ENCODE measurements around the gene HBD.

Gene HBD

DNA sequence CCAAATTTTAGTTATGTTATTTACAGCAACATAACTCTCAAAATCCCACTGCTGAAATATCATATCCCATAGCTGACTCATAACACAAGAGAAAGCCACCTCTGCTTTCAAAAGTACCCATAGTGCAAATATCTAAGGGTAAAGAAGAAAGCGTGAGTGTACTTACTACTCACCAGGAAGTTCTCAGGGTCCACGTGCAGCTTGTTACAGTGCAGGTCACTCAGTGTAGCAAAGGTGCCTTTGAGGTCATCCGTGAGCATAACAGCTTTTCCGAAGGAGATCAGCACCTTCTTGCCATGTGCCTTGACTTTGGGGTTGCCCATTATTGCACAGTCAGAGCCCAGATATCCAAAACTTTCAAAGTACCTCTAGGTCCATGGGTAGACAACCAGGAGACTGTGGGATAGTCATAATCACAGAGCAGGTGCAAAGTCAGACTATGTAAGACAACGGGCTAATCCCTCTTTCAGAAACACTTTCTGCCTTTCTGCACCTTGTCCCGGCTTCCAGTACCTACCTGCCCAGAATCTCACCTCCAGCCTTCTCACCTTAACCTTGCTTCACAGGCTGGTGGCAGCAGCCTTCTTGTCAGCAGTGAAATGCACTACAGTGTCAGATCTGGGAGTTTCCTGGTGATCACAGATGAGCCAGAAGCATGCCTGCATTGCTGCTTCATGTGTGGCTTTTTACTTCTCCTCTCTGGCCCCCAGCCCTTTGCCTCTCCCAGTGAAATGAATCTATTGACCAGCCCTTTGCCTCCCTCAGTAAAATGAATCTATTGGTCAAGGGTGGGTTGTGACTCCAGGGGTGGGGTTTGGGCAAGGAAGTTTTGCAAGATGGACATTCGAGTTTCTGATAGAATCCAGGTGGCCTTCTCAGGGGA, 8.9 kb upstream of the HBD start:
- Histone ChIP-seq H3K4me2 (no peak overlapping the region), H3K79me2 (ENCODE audit: insufficient read depth, low read depth) (no peaks in the 10 kb centered on the region), H3K27me3 (ENCODE audit: insufficient read depth, low read depth) (no peaks in the 10 kb centered on the region), H3K4me1 (ENCODE audit: low read depth, poor library complexity, severe bottlenecking) (peaks cover 8% of the 10 kb centered on the region), H3K4me3 (IDR thresholded peaks at IDR 0.05; ENCODE audit: insufficient read depth, low read depth, low read length) (no peak overlapping the region), H2AFZ (ENCODE audit: low read depth) (no peak overlapping the region), H3K27ac (no peak overlapping the region), H3K36me3 (ENCODE audit: insufficient read depth) (no peaks in the 10 kb centered on the region), H4K20me1 (ENCODE audit: insufficient read depth) (no peaks in the 10 kb centered on the region), H3K9ac (no peak overlapping the region)
- no peak for TF ChIP-seq CTCF (conservative IDR thresholded peaks at IDR 0.05; ENCODE audit: low read depth, low read length)

- Histone ChIP-seq H3K4me3 (IDR thresholded peaks at IDR 0.05; ENCODE audit: insufficient read depth, low read depth, low read length) (no peak overlapping the region), H3K27me3 (ENCODE audit: insufficient read depth, low read depth) (no peaks in the 10 kb centered on the region), H4K20me1 (ENCODE audit: insufficient read depth) (no peaks in the 10 kb centered on the region), H3K36me3 (ENCODE audit: insufficient read depth) (no peaks in the 10 kb centered on the region), H2AFZ (ENCODE audit: low read depth) (no peak overlapping the region), H3K79me2 (ENCODE audit: insufficient read depth, low read depth) (no peaks in the 10 kb centered on the region), H3K9ac (no peak overlapping the region), H3K4me2 (no peak overlapping the region), H3K27ac (no peak overlapping the region), H3K4me1 (ENCODE audit: low read depth, poor library complexity, severe bottlenecking) (peaks cover 8% of the 10 kb centered on the region)
- TF ChIP-seq CTCF (conservative IDR thresholded peaks at IDR 0.05; ENCODE audit: low read depth, low read length), result no peak
Measured at GRCh38 chr11:5242208-5242607, 7.9 kb upstream of the HBD start.

DNA sequence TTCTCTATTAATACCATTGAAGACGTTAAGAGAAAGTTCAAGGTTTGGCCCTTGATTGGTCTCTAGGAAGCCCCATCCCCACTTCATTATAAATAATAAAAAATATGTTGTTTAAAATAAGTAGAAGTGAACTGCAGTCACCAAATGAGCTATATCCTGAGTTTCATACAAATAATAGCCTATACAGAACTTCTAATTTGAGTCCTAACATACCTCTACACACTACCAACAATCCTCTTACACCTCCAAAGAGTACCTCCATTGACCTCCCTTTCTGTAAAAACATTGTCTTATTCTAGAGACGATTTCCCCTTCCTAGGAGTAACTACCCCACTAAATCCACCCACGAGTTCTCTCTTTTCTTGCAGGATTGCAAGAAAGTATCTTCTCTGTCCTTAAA, 7.2 kb upstream of the HBD start:
- Histone ChIP-seq H3K27ac (no peak overlapping the region), H3K4me2 (no peak overlapping the region), H4K20me1 (ENCODE audit: insufficient read depth) (no peaks in the 10 kb centered on the region), H3K79me2 (ENCODE audit: insufficient read depth, low read depth) (no peaks in the 10 kb centered on the region), H3K36me3 (ENCODE audit: insufficient read depth) (no peaks in the 10 kb centered on the region), H3K9ac (no peak overlapping the region), H3K4me1 (ENCODE audit: low read depth, poor library complexity, severe bottlenecking) (peaks cover 8% of the 10 kb centered on the region), H3K27me3 (ENCODE audit: insufficient read depth, low read depth) (no peaks in the 10 kb centered on the region), H2AFZ (ENCODE audit: low read depth) (no peak overlapping the region), H3K4me3 (IDR thresholded peaks at IDR 0.05; ENCODE audit: insufficient read depth, low read depth, low read length) (no peak overlapping the region)
- no peak for TF ChIP-seq CTCF (conservative IDR thresholded peaks at IDR 0.05; ENCODE audit: low read depth, low read length)

- H3K27me3 ChIP-seq (ENCODE audit: insufficient read depth, low read depth), result no peaks in the 10 kb centered on the region
Measured at GRCh38 chr11:5240458-5240857, 6.2 kb upstream of the HBD start.

More at GRCh38 chr11:5240458-5240857, 6.2 kb upstream of the HBD start:
- TF ChIP-seq CTCF (conservative IDR thresholded peaks at IDR 0.05; ENCODE audit: low read depth, low read length), result no peak
- Histone ChIP-seq H2AFZ (ENCODE audit: low read depth) (no peak overlapping the region), H3K27ac (no peak overlapping the region), H3K4me3 (IDR thresholded peaks at IDR 0.05; ENCODE audit: insufficient read depth, low read depth, low read length) (no peak overlapping the region), H3K36me3 (ENCODE audit: insufficient read depth) (no peaks in the 10 kb centered on the region), H3K9ac (no peak overlapping the region), H3K4me1 (ENCODE audit: low read depth, poor library complexity, severe bottlenecking) (peaks cover 14% of the 10 kb centered on the region), H3K79me2 (ENCODE audit: insufficient read depth, low read depth) (no peaks in the 10 kb centered on the region), H4K20me1 (ENCODE audit: insufficient read depth) (no peaks in the 10 kb centered on the region), H3K4me2 (no peak overlapping the region)

Measured in KMS-11 (cell line).